Measurements from ENCODE around the gene CHAT.

CHAT gene

GRCh38 chr10:49631975-49632374 is 18.1 kb downstream of the CHAT start:
- DNase-seq = no peak

- no peak for DNase-seq
Measured at GRCh38 chr10:49632406-49633317, 18.8 kb downstream of the CHAT start.

- DNase-seq = no peak
Measured at GRCh38 chr10:49633327-49634068, 19.7 kb downstream of the CHAT start.

GRCh38 chr10:49634069-49634660 is 20.3 kb downstream of the CHAT start:
- no peak for DNase-seq

GRCh38 chr10:49642311-49642710 is 28.5 kb downstream of the CHAT start:
- DNase-seq = no peak

- DNase-seq = no peak
Measured at GRCh38 chr10:49643241-49644034, 29.6 kb downstream of the CHAT start.

- DNase-seq = no peak
Measured at GRCh38 chr10:49644035-49644646, 30.3 kb downstream of the CHAT start.

GRCh38 chr10:49645417-49645816 is 31.6 kb downstream of the CHAT start:
- no peak for DNase-seq

- no peak for DNase-seq
Measured at GRCh38 chr10:49645871-49646870, 32.3 kb downstream of the CHAT start.

- no peak for DNase-seq
Measured at GRCh38 chr10:49647554-49647953, 33.7 kb downstream of the CHAT start.

- no peak for DNase-seq
Measured at GRCh38 chr10:49647985-49648795, 34.4 kb downstream of the CHAT start.

GRCh38 chr10:49649294-49649693 is 35.5 kb downstream of the CHAT start:
- no peak for DNase-seq

GRCh38 chr10:49649936-49650723 is 36.3 kb downstream of the CHAT start:
- no peak for DNase-seq

GRCh38 chr10:49650724-49651034 is 36.8 kb downstream of the CHAT start:
- no peak for DNase-seq

GRCh38 chr10:49651039-49651835 is 37.4 kb downstream of the CHAT start:
- DNase-seq = no peak

- no peak for DNase-seq
Measured at GRCh38 chr10:49651917-49652316, 38.1 kb downstream of the CHAT start.

GRCh38 chr10:49652421-49653272 is 38.8 kb downstream of the CHAT start:
- no peak for DNase-seq

Measured in C1 segment of cervical spinal cord (tissue), 14 donors.